NCI-H774 (cell line): ENCODE data around the gene DEAF1.

Experiments
- DNase-seq: peaks from one replicate; lab custom pipeline; 2025; lab: John Stamatoyannopoulos, UW

The DEAF1 gene

DNA sequence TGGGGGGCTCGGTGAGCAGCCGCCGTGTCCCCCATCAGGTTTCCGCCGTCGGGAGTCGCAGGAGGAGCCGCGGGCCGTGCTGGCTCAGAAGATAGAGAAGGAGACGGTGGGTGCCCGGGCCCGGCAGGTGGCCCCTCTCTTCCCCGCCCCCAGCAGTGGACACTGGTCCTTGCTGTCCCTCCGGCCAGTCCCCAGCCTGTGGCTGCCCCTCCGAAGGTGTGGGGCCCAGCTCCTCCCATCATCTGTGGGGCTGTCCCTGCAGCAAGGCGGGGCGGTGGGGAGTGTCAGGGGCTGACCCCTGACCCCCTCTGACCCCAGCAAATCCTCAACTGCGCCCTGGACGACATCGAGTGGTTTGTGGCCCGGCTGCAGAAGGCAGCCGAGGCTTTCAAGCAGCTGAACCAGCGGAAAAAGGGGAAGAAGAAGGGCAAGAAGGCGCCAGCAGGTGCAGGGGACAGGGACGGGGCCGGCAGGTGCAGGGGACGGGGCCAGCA, 26.3 kb upstream of the DEAF1 start:
- no peak for DNase-seq

DNA sequence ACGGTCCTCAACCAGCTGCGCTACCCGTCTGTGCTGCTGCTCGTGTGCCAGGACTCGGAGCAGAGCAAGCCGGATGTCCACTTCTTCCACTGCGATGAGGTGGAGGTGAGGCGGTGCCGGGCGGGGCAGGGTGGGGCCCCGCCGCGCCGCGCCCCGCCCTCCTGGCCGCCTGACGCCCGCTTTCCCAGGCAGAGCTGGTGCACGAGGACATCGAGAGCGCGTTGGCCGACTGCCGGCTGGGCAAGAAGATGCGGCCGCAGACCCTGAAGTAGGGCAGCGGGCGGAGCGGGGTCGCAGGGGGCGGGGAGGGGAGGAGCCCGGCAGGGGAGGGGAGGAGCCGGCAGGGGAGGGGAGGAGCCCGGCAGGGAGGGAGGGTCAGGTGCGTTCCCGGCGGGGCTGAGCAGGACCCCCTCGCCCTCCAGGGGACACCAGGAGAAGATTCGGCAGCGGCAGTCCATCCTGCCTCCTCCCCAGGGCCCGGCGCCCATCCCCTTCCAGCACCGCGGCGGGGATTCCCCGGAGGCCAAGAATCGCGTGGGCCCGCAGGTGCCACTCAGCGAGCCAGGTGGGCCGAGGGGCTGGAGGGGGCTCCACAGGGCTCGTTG, 25.7 kb upstream of the DEAF1 start:
- no peak for DNase-seq

DNA sequence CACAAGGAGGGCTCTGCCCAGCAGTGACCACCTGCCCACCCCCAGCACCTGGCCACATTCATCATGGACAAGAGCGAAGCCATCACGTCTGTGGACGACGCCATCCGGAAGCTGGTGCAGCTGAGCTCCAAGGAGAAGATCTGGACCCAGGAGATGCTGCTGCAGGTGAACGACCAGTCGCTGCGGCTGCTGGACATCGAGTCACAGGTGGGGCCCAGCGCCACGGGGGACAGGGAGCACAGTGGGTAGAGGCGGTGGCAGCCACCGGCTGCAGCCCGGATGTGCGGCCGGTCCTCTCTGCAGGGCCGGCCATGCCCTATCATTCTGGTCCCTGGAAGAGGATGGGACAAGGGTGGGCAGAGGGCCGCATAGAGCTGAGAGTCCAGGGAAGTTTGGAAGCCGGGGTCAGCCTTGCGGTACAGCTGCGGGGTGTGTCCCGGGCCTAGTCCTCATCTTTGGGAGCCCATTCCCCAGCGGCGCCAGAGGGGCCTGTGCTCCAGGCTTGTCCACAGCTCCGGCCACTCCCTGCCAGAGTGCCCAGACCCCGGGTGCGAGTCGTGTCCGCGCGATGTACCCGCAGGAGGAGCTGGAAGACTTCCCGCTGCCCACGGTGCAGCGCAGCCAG, 25.1 kb upstream of the DEAF1 start:
- no peak for DNase-seq

DNA sequence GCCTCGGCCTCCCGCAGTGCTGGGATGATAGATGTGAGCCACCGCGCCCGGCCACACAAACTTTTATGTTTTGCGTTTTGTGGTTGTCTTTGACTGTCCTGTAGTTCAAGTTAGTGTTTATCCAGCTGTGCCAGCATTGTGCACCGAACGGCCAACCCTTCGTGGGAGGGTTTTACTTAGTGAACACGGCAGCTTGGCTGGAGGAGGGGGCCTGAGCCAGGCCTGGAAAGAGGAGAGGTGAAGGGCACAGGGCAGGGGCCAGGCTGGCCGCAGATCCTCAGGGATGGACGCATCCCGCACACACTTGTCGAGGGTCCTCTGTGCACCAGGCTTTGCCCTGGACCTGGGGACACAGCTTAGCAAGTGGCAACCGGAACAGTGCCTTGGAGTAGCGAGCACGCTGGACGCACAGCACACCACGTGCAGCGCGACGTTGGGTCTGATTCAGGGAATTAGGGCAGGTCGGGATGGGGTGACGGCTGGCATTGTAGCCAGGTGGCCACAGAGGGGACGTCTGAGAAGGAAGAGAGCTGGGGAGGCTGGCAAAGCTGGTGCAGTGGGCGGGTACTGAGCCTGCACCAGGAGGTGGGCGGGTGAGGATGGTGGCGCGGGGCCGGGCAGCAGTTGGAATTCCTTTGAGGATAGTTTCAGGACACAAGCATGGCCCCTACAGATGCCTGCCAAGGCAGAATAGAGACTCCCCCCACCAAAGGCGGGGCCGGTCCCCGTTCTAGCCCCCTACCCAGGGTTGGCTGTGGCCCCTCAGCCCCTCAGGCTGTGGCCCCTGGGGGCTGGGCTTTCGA, 24.4 kb upstream of the DEAF1 start:
- no peak for DNase-seq

DNA sequence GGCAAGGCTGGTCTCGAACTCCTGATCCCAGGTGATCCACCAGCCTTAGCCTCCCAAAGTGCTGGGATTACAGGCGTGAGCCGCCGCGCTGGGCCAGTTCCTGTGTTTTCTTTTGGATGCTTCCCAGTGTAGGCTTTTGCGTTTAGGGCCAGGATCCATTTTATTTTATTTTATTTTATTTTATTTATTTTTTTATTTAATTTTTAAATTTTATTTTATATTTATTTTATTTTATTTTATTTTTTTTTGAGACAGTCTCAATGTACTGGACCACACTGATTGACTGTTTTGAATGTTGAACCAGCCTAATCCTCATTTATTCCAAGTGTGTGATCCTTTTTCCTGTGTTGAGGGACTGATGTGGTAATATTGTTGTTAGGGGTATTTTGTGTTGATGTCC, 19.4 kb upstream of the DEAF1 start:
- DNase-seq, result no peak

DNA sequence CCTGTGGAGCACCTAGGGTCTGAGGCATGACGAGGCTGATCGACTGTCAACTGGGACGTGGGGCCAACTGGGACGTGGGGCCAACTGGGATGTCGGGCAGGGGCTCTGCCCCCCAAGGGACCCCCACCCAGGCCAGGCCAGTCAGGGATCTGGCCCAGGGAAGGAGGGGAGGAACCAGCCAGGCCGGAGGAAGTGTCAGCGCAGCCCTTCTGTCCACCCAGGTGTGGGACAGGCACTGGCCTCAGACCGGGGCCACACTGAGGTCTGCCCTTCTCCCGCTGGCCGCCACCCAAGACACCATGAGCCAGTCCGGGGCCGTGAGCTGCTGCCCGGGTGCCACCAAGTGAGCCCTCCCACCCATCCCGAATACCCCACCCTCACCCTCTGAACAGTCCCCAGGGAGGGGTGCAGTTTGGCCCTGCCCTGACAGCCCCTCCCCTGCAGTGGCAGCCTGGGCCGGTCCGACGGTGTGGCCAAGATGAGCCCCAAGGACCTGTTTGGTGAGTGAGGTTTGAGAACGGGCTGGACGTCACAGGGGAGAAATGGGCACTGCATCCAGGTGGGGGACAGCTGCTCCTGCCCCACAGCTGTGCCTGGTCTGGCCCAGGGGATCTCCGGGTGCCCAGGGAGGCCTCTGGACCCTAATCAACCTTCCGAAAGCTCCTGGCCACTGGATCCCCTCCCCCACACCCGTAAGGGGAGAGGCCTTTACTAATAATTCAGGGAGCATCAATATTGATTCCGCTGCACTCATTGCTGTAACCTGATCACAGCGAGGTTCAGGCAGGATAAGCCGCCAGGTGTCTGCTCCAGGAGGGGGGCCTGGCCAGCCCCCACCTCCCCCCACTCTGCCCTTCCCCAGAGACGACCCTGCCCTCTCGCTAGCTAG, 14.3 kb upstream of the DEAF1 start:
- DNase-seq, result no peak

DNA sequence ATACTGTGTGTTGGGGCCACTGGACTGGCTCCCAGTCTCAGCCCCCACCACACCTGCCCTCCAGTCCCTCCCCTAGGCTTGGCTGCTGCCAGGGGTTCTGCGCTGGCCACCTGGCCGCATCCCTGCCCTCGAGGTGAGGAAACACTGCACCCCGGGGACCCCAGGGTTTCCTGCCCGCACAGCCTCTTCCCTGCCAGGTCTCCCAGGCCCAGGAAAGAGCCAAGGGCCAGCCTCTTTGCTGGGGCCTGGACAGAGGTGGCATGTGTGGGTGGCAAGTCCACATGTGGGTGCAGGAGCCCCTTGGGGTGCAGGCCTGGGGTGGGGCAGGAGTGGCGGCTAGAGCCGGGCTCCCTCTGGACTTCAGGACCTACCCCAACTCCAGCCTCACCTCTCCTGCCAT, 13.5 kb upstream of the DEAF1 start:
- no peak for DNase-seq

DNA sequence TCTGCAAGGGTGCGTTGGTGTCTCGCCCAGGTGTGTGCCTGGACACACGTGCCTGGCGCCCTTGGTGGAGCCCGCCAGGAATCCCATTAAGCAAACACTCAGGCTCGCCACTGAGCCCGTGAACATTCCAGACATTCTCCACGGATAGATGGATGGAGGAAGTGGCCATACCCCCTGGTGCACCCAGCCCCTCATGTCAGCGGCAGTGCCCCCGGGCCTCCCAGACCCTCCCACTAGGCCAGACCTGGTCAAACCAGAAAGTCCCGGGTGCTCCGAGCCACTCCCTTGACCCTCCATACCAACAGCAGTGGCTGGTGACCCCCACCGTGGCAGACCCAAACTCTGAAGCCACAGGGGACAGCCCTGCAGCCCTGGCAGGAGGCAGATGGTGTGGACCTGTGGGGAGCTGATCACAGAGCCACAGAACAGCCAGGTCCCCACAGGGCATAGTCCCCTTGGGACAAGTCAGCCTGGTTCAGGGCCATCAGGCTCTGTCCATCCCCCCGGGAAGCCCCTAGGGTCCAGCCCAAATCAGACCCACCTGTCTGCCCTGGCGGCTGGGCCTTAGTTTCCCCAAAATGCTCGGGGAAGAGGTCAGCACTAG, 12.9 kb upstream of the DEAF1 start:
- DNase-seq, result no peak

DNA sequence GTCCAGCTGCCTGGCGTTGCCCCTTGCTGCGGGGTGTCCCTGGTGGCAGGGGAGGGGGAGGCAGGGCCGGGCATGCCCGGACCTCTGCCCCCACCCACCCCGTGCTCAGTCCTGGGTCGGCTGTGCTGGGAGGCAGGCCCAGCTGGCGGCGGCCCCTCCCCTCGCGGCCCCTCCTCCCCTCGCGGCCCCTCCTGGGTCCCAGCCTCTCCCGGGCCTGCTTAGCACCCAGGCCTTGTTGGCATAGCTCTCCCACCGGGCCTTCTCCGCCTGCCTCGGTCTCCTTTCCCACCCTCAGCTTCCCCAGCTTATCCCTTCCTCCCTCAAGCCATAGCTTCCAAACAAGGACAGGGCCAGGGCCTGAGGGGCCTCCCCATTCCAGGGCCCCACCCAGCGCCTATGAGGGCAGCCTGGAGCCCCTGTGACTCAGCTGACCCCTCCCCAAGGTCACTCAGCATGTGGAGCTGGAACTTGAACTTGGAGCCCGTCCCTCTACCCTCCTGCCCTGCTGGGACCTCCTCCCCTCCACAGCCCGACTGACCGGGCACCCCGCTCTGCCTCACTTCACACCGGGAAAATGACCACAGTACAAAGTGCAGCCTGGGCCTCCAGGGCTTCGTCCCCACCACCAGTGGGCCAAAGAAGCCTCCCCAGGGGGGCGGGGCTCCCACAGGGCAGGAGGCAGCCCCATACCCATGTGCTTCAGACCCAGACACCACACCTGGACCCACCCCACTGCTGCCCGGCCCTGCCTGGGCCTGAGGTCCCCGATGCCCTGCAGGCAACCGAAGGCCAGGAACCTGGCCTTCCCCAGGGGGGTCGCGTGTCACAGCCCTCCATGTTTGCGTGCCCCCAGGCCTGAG, 12.2 kb upstream of the DEAF1 start:
- DNase-seq, result no peak

DNA sequence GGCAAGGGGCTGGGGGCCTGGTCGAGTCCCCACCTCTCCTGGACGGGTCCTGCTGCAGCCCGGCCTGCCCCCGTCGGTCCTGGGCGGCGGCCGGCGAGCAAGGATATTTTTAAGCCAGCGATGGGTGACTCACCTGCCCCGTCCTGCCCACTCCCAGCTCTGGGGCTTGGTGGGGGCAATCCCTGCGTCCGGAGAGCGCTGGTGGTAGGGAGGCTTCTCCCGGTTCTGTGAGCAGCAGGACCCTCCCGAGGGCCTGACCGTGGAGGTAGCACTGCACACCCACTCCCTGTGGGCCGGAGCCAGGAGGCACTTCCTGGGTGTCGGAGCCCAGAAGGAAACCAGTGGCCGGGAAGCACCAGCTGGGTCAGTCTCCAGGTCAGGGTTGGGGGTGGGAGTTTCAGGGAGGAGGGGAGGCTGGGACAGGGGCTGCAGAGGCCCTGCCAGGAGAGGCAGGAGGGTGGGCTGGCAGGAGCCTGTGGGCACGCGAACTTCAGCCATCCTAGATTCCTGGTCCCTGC, 11.5 kb upstream of the DEAF1 start:
- no peak for DNase-seq

DNA sequence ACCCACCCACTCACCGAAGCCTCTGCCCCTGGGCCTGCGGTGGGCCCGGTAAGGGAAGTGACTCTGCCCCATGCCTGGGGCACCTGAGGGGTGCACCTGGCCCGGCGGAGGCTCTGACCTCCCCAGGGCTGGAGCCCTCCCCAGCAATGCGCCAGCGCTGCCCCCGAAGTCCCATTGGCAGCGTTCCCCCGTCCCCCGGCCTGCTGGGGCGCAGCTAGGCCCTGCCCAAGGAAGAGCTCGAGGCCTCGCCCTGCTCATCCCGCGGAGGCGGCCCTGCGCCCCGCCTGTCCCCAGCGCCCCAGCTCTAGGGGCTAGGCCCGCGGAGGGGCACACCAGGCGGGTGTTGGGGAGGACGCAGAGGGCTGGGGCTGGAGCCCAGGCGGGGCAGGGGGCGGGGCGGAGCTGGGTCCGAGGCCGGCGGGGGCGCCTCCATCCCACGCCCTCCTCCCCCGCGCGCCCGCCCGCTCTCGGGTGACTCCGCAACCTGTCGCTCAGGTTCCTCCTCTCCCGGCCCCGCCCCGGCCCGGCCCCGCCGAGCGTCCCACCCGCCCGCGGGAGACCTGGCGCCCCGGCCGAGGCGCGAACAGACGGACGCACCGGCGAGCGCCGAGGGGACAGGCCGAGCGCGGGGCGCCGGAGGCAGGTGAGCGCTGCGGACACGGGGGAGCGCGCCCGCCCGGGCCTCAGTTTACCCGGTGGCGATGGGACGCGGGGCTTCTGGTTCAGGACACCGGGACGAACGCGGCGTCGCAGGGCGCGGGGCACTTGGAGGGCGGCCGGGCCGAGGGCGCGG, 10.8 kb upstream of the DEAF1 start, which contains the start of gene EPS8L2:
EPS8L2 (plus strand) TSS at position 586 of the 793 bp plus-strand sequence. CDS start 3,177 bp downstream, outside the sequence.
- no peak for DNase-seq

DNA sequence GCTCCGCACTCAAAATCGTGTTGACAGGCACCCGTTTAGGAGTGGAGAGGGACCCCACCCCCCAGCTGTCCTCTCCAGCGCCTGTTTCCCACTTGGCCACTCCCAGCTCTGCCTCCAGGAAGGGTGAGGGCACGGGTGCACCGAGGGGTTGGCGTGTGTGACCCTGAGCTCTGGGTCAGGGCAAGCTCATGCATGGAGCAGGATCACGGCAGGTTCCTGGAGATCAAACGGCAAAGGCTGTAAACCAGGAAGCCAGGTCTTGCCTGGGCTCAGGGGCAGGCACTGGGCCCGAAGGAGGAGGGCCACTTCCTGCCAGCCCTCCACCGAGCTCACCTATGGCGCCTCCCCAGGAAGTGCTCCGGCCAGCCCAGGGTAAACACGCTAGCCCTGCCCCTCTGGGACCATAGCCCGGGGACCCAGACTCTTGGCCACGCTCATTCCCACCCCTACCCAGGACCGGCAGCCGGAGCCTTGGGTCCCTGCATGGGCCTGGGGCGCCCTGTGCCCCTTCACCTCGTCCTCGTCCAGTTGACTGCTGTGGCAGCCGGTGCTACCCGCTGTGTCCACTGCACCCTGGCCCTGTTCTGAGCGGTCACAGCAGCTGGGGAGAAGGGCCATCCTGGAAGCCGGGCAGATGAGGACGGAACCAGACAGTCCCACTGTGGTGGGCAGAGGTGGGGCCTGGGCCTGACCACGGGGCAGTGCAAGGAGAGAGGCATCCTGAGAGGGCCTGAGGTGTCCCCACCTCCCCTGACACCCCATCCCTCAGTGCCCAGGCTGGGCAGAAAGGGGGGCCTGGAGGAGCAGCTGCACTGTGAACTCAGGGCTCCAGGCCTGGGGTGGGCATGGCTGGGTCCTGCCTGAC, 10.0 kb upstream of the DEAF1 start:
- DNase-seq, result peak; percentile 44

DNA sequence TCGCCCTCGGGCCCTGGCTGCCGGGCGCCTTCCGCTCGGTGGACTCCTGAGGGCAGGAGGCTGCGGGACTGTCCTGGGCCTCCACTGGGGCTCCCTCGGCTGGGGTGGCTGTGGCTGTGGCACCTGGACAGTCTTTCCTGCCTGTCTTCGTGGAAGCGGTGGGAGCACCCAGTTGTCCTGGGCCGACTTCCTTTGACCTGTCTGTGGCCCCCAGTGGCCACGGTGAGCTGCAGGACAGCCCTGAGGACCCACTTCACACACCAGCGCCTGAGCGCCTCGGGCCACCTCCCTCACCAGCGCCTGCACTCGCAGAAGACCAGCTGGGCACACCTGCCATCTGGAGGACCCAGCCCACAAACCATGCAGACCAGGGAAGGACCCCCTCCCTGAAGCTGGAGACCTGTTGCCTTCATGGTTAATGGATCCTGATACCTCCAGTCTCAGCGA, 9.2 kb upstream of the DEAF1 start:
- no peak for DNase-seq

DNA sequence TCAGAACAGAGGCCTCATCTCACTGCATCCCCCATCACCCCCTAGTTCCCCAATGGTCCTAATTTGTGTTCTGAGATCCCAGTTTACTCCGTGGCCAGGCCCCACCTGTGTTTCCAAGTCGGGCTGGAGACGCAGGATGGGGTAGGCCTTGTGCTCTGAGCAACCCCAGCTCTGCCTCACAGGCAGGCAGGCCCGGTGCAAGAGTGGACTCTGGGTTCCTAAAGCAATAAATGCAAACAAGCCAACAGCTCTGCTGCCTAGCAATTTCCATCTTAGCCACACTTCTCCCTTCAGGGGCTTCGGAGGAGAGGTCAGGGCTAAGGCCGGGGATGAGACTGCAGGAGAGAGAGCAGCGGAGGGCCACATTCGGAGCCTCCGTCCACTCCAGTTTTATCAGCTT, 8.5 kb upstream of the DEAF1 start:
- no peak for DNase-seq

DNA sequence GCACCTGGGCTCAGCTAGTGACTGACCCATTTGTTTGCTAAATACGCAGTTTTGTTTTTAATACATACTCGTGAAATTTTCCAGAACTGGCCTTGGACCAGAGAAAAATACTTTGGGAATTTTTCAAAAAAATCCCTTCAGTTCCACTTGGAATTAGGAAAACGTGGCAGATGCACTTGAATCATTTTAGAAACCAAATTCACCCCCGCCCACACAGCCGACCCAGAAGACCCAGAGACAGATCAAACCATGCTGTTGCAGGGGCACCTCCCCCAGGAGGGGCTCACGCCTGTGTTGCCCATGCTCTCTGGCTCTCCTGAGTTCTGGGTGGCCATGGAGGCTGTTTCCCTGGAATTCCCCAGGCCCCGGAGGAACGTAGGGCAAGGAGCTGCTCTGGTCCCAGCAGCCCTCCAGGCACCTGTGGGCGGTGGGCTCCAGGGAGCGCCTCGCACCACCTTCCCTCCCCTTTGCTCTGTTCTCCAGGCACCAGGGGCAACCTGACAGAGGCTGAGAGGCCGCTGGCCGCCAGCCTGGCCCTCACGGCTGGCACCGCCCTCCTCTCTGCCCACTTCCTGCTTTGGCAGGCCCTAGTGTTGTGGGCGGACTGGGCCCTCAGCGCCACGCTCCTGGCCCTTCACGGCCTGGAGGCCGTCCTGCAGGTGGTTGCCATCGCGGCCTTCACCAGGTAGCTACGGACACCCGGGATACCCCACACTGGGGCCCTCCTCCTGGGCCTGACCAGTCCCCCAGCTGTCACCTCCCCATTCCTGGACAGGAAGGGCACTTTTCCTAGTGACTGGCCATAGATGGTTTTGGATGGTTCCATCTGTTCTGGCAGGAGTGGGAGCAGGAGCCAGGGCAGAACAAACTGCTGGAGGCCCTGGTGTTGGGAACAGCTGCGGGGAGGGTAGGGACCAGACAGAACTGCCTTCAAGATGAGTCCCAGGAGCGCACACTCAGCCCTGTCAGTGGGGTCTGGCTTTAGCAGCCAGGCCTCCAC, 7.7 kb upstream of the DEAF1 start:
- DNase-seq, result no peak

DNA sequence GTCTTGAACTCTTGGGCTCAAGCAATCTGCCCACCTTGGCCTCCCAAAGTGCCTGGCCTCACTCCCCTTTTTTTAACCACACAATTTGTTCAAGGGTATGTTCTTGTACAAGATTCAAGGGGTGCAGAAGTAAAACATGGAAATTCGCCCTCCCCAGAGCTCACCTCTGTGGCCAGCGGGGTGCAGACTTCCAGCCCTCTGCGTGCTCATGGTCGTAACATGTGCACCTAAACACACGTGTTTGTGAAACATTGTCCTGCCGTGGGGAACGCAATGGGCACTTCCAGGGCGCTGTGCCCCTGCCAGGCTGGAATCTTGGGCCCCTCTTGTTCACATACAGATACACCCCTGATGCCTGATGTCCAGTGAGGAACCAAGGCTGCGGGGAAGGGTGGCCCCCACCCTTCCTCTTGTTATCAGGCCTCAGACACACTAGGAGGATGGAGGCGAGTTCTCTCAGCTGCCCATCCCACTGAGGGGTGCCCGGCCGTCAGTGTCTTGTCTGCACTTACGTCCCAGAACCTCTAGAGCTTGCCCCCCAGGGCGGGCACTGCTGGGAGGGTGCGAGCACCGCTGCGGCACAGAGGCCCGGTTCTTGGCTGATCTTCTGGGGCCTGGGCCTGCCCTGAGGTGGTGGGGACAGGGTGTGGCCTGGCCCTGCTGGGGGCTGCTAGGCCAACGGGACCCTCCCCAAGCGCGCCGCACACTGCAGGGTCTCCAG, 6.9 kb upstream of the DEAF1 start:
- no peak for DNase-seq

DNA sequence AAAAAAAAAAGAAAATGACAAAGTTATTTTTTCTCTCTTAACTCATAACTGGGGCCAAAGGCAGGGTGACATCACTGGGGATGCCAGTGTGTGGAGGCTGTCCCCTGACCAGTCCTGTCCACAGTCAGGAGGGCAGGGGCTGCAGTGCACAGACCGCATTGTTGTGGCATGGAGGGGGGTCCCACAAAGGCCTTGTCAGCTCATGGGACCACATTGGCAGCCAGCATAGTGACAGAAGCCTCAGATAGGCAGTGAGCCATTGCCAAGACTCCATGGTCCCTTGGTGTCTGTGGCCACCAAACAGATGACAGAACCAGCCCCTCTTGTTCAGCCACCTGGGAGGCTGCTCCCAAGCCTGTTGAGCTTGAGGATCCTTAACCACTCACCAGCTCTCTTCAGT, 4.7 kb upstream of the DEAF1 start:
- no peak for DNase-seq
